GM23338 (cell line): ENCODE results near the gene EIF2D. TPM values are rescaled to one million over a fixed set of nuclear protein-coding genes. Genes with fewer than 3 reads are reported as not detected.

Experiments
- ATAC-seq: fragments of 200-7000 bp; cut with Tn5 transposase; 3 replicates; pipeline ENCODE4 v1.9.1; 2020
- DNase-seq: peaks from one replicate; pipeline ENCODE4 v3.0.0-alpha.2; 2015; ENCODE audit warnings: low spot score
- H2AFZ ChIP-seq: fragments of 200-600 bp; sonication (generic); 2 replicates; pipeline ENCODE4 v1.8.0; 2016; ENCODE audit warnings: antibody characterized with exemption, mild to moderate bottlenecking, moderate library complexity
- H3F3A ChIP-seq: fragments of 200-600 bp; sonication (generic); replicated peaks from 2 replicates; pipeline ENCODE4 v1.8.0; 2017; ENCODE audit warnings: antibody characterized with exemption, mixed run types, low read depth
- H3K27ac ChIP-seq: fragments of 200-600 bp; sonication (generic); 2 replicates; pipeline ENCODE4 v1.6.1; 2016; ENCODE audit warnings: low read depth
- H3K27me3 ChIP-seq: fragments of 200-600 bp; sonication (generic); 2 replicates; pipeline ENCODE4 v1.8.0; 2016; ENCODE audit warnings: mild to moderate bottlenecking, mixed run types, moderate library complexity; ENCODE audit not compliant: insufficient read depth
- H3K36me3 ChIP-seq: fragments of 200-600 bp; sonication (generic); 2 replicates; pipeline ENCODE4 v1.8.0; 2016; ENCODE audit warnings: mild to moderate bottlenecking; ENCODE audit not compliant: insufficient read depth
- H3K4me1 ChIP-seq: fragments of 200-600 bp; sonication (generic); 2 replicates; pipeline ENCODE4 v1.8.0; 2016; ENCODE audit warnings: mild to moderate bottlenecking, moderate library complexity; ENCODE audit not compliant: insufficient read depth
- H3K4me2 ChIP-seq: fragments of 200-600 bp; sonication (generic); 2 replicates; pipeline ENCODE4 v1.7.1; 2017; ENCODE audit warnings: mixed run types
- H3K4me3 ChIP-seq: fragments of 200-600 bp; sonication (generic); 2 replicates; pipeline ENCODE4 v1.6.1; 2016; ENCODE audit warnings: mixed run types
- H3K79me2 ChIP-seq: fragments of 200-600 bp; sonication (generic); replicated peaks from 2 replicates; pipeline ENCODE4 v1.8.0; 2017; ENCODE audit warnings: mild to moderate bottlenecking; ENCODE audit not compliant: insufficient read depth
- H3K9me2 ChIP-seq: fragments of 200-600 bp; sonication (generic); 2 replicates; pipeline ENCODE4 v1.8.0; 2017; ENCODE audit not compliant: insufficient read depth
- H4K20me1 ChIP-seq: fragments of 200-600 bp; sonication (generic); replicated peaks from 2 replicates; pipeline ENCODE4 v1.8.0; 2017; ENCODE audit warnings: mild to moderate bottlenecking; ENCODE audit not compliant: insufficient read depth
- H3K27ac Mint-ChIP-seq: 2 replicates; pipeline ENCODE4 v1.8.0; 2020; ENCODE audit warnings: inconsistent platforms, mild to moderate bottlenecking, moderate library complexity, mixed read lengths
- H3K27me3 Mint-ChIP-seq: 3 replicates; pipeline ENCODE4 v1.8.0; 2022; ENCODE audit warnings: low read depth, mild to moderate bottlenecking, moderate library complexity, mixed read lengths, inconsistent platforms; ENCODE audit not compliant: insufficient read depth, poor library complexity
- H3K36me3 Mint-ChIP-seq: 3 replicates; pipeline ENCODE4 v1.8.0; 2021; ENCODE audit warnings: low read depth, mild to moderate bottlenecking, inconsistent platforms, moderate library complexity, mixed read lengths
- H3K4me1 Mint-ChIP-seq: 3 replicates; pipeline ENCODE4 v1.8.0; 2020; ENCODE audit warnings: mild to moderate bottlenecking, inconsistent platforms, mixed read lengths
- H3K4me3 Mint-ChIP-seq: 3 replicates; pipeline ENCODE4 v1.8.0; 2021; ENCODE audit warnings: moderate library complexity, mild to moderate bottlenecking, inconsistent platforms, mixed read lengths
- H3K9me3 Mint-ChIP-seq: 3 replicates; pipeline ENCODE4 v1.8.0; 2020; ENCODE audit warnings: moderate library complexity, mild to moderate bottlenecking, inconsistent platforms, mixed read lengths
- EZH2phosphoT487 ChIP-seq: fragments of 200-600 bp; sonication (generic); IDR thresholded peaks from one replicate; pipeline ENCODE4 v1.8.1; 2018; ENCODE audit warnings: antibody characterized with exemption; ENCODE audit not compliant: unreplicated experiment
- JUNB ChIP-seq: IDR thresholded peaks from one replicate; pipeline ENCODE4 v1.6.1; 2016; ENCODE audit warnings: antibody characterized with exemption; ENCODE audit not compliant: unreplicated experiment
- NANOG ChIP-seq: IDR thresholded peaks from 2 replicates; pipeline ENCODE4 v1.6.1; 2016; ENCODE audit warnings: antibody characterized with exemption, borderline replicate concordance
- STAT1 ChIP-seq: IDR thresholded peaks from one replicate; pipeline ENCODE4 v1.6.1; 2016; ENCODE audit warnings: antibody characterized with exemption; ENCODE audit not compliant: unreplicated experiment
- ZNF331 ChIP-seq: fragments of 250-450 bp; sonication (Bioruptor Pico); IDR thresholded peaks from 2 replicates; pipeline ENCODE4 v1.5.0; 2020; ENCODE audit warnings: low read depth, mild to moderate bottlenecking, moderate library complexity
- polyA plus RNA-seq: library from polyadenylated mRNA; unstranded; fragments of >200 nt; fragmentation: Nextera tagmentation; extraction: Ambion mirVana; gene quantifications from 2 replicates; pipeline ENCODE4 v1.2.1, GENCODE V29; 2016
- total RNA-seq: library from RNA; depleted of rRNA; stranded (reverse); fragments of >200 nt; shearing (Covaris generic); gene quantifications from 2 replicates; pipeline ENCODE4 v1.2.3, GENCODE V29; 2014
- TF ChIP-seq, protein P1 (sequence below): IDR thresholded peaks from one replicate; pipeline ENCODE4 v1.6.1; 2018; ENCODE audit warnings: antibody characterized with exemption; ENCODE audit not compliant: unreplicated experiment
- TF ChIP-seq, protein P2 (sequence below), 2 experiments: fragments of 200-600 bp in 1 of 2; sonication (generic) in 1 of 2; conservative IDR thresholded peaks; 2 replicates each; pipeline versions ENCODE4 v1.5.1 to v1.6.1; 2016 to 2017; ENCODE audit warnings: antibody characterized with exemption in 2 of 2, low read depth in 2 of 2, mild to moderate bottlenecking in 2 of 2, moderate library complexity in 1 of 2

The EIF2D gene
- total and polyA plus RNA-seq, 2 experiments from 2014 or later = 25.1 to 34.8 TPM

- Histone ChIP-seq H3F3A (no peaks in the 10 kb centered on the region), H3K9me2 (no peaks in the 10 kb centered on the region), H3K4me2 (no peak overlapping the region), H4K20me1 (no peaks in the 10 kb centered on the region), H3K4me3 (no peak overlapping the region), H3K4me1 (no peaks in the 10 kb centered on the region), H3K27ac (no peak overlapping the region), H3K36me3 (no peaks in the 10 kb centered on the region), H3K27me3 (no peaks in the 10 kb centered on the region), H2AFZ (no peak overlapping the region), H3K79me2 (no peaks in the 10 kb centered on the region)
- Mint-ChIP-seq H3K4me3 (no peak overlapping the region), H3K27ac (no peak overlapping the region), H3K36me3 (no peaks in the 10 kb centered on the region), H3K9me3 (no peaks in the 10 kb centered on the region; the same call in 2 of the 3 replicates), H3K4me1 (peaks cover 10% of the 10 kb centered on the region; the same call in 2 of the 3 replicates), H3K27me3 (peaks cover 11% of the 10 kb centered on the region)
- ATAC-seq = no peak
- no peak for DNase-seq
- TF ChIP-seq ZNF331 (CRISPR knock-in tag) = no peak
- TF ChIP-seq, protein P1, sequence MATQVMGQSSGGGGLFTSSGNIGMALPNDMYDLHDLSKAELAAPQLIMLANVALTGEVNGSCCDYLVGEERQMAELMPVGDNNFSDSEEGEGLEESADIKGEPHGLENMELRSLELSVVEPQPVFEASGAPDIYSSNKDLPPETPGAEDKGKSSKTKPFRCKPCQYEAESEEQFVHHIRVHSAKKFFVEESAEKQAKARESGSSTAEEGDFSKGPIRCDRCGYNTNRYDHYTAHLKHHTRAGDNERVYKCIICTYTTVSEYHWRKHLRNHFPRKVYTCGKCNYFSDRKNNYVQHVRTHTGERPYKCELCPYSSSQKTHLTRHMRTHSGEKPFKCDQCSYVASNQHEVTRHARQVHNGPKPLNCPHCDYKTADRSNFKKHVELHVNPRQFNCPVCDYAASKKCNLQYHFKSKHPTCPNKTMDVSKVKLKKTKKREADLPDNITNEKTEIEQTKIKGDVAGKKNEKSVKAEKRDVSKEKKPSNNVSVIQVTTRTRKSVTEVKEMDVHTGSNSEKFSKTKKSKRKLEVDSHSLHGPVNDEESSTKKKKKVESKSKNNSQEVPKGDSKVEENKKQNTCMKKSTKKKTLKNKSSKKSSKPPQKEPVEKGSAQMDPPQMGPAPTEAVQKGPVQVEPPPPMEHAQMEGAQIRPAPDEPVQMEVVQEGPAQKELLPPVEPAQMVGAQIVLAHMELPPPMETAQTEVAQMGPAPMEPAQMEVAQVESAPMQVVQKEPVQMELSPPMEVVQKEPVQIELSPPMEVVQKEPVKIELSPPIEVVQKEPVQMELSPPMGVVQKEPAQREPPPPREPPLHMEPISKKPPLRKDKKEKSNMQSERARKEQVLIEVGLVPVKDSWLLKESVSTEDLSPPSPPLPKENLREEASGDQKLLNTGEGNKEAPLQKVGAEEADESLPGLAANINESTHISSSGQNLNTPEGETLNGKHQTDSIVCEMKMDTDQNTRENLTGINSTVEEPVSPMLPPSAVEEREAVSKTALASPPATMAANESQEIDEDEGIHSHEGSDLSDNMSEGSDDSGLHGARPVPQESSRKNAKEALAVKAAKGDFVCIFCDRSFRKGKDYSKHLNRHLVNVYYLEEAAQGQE = no peak
These were observed 33.9 kb downstream of the EIF2D start for GRCh38 chr1:206578068-206578977.

- TF ChIP-seq EZH2phosphoT487 (no peak), STAT1 (no peak), JUNB (no peak), NANOG (no peak)
- TF ChIP-seq, protein P2, sequence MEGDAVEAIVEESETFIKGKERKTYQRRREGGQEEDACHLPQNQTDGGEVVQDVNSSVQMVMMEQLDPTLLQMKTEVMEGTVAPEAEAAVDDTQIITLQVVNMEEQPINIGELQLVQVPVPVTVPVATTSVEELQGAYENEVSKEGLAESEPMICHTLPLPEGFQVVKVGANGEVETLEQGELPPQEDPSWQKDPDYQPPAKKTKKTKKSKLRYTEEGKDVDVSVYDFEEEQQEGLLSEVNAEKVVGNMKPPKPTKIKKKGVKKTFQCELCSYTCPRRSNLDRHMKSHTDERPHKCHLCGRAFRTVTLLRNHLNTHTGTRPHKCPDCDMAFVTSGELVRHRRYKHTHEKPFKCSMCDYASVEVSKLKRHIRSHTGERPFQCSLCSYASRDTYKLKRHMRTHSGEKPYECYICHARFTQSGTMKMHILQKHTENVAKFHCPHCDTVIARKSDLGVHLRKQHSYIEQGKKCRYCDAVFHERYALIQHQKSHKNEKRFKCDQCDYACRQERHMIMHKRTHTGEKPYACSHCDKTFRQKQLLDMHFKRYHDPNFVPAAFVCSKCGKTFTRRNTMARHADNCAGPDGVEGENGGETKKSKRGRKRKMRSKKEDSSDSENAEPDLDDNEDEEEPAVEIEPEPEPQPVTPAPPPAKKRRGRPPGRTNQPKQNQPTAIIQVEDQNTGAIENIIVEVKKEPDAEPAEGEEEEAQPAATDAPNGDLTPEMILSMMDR (conservative IDR thresholded peaks at IDR 0.05; ENCODE audit: low read depth in 2 of 2) = no peak
- H3K27me3 ChIP-seq = no peaks in the 10 kb centered on the region
- no peak overlapping the region for H3K4me3 ChIP-seq
- no peak overlapping the region for H3K4me2 ChIP-seq
- ATAC-seq (no peak), DNase-seq (no peak)
- Mint-ChIP-seq H3K9me3 (no peaks in the 10 kb centered on the region; the same call in 2 of the 3 replicates), H3K27ac (no peak overlapping the region), H3K36me3 (no peaks in the 10 kb centered on the region), H3K4me3 (no peak overlapping the region), H3K27me3 (peaks cover 13% of the 10 kb centered on the region), H3K4me1 (peaks cover 10% of the 10 kb centered on the region; the same call in 2 of the 3 replicates)
- no peaks in the 10 kb centered on the region for H3F3A ChIP-seq
- no peak overlapping the region for H3K27ac ChIP-seq
- H4K20me1 ChIP-seq = no peaks in the 10 kb centered on the region
- no peaks in the 10 kb centered on the region for H3K36me3 ChIP-seq
- H3K79me2 ChIP-seq = no peaks in the 10 kb centered on the region
- no peaks in the 10 kb centered on the region for H3K4me1 ChIP-seq
- H3K9me2 ChIP-seq = no peaks in the 10 kb centered on the region
- H2AFZ ChIP-seq = no peak overlapping the region
These were observed 34.6 kb downstream of the EIF2D start for GRCh38 chr1:206577626-206578025.
